H9 (cell line): ENCODE data around the gene MAPK11. TPM values are rescaled to one million over a fixed set of nuclear protein-coding genes. Genes with fewer than 3 reads are reported as not detected.

Experiments used
- DNase-seq: peaks from one replicate; pipeline ENCODE4 v3.0.0-alpha.2; 2017
- H2AFZ ChIP-seq: one replicate; pipeline ENCODE4 v1.6.1; 2013; ENCODE audit warnings: mild to moderate bottlenecking, low read length, control low read depth, moderate library complexity
- H2AK5ac ChIP-seq: 2 replicates; pipeline ENCODE4 v1.6.1; 2013; ENCODE audit warnings: low read length, control low read depth, mixed read lengths; ENCODE audit not compliant: insufficient read length
- H2BK120ac ChIP-seq: one replicate; pipeline ENCODE4 v1.6.1; 2013; ENCODE audit warnings: low read depth, mild to moderate bottlenecking, low read length, control low read depth, inconsistent platforms; ENCODE audit not compliant: poor library complexity, severe bottlenecking
- H2BK12ac ChIP-seq: 2 replicates; pipeline ENCODE4 v1.6.1; 2013; ENCODE audit warnings: low read length, control low read depth, mixed read lengths, low read depth; ENCODE audit not compliant: insufficient read length
- H2BK15ac ChIP-seq: 2 replicates; pipeline ENCODE4 v1.6.1; 2013; ENCODE audit warnings: low read depth, low read length, control low read depth
- H2BK20ac ChIP-seq: one replicate; pipeline ENCODE4 v1.6.1; 2013; ENCODE audit warnings: low read depth, mild to moderate bottlenecking, low read length, control low read depth, inconsistent platforms; ENCODE audit not compliant: poor library complexity, severe bottlenecking
- H2BK5ac ChIP-seq: 2 replicates; pipeline ENCODE4 v1.6.1; 2013; ENCODE audit warnings: low read length, control low read depth, mixed read lengths; ENCODE audit not compliant: insufficient read length
- H3K14ac ChIP-seq: 2 replicates; pipeline ENCODE4 v1.6.1; 2013; ENCODE audit warnings: low read length, control low read depth; ENCODE audit not compliant: insufficient read depth
- H3K18ac ChIP-seq: 2 replicates; pipeline ENCODE4 v1.6.1; 2013; ENCODE audit warnings: low read depth, mild to moderate bottlenecking, mixed read lengths, low read length, control low read depth; ENCODE audit not compliant: insufficient read length
- H3K23ac ChIP-seq: 2 replicates; pipeline ENCODE4 v1.6.1; 2013; ENCODE audit warnings: low read length, control low read depth, mixed read lengths, low read depth; ENCODE audit not compliant: insufficient read length
- H3K23me2 ChIP-seq: 2 replicates; pipeline ENCODE4 v1.6.1; 2013; ENCODE audit warnings: low read depth, mild to moderate bottlenecking, mixed read lengths, low read length, control low read depth; ENCODE audit not compliant: insufficient read length, poor library complexity, severe bottlenecking
- H3K27ac ChIP-seq: 2 replicates; pipeline ENCODE4 v1.5.1; 2013; ENCODE audit warnings: low read length, control low read depth, mixed read lengths, low read depth; ENCODE audit not compliant: insufficient read length
- H3K27me3 ChIP-seq: 2 replicates; pipeline ENCODE4 v1.6.1; 2013; ENCODE audit warnings: low read length, control low read depth, inconsistent platforms; ENCODE audit not compliant: insufficient read depth
- H3K4ac ChIP-seq: 2 replicates; pipeline ENCODE4 v1.6.1; 2013; ENCODE audit warnings: low read depth, mild to moderate bottlenecking, control low read depth, inconsistent platforms, low read length, moderate library complexity
- H3K4me1 ChIP-seq: 2 replicates; pipeline ENCODE4 v1.6.1; 2013; ENCODE audit warnings: low read length, control low read depth, inconsistent platforms; ENCODE audit not compliant: insufficient read depth
- H3K4me2 ChIP-seq: 2 replicates; pipeline ENCODE4 v1.6.1; 2013; ENCODE audit warnings: low read length, control low read depth, mixed read lengths; ENCODE audit not compliant: insufficient read length, insufficient read depth
- H3K56ac ChIP-seq: 2 replicates; pipeline ENCODE4 v1.6.1; 2013; ENCODE audit warnings: low read depth, mild to moderate bottlenecking, mixed read lengths, low read length, control low read depth; ENCODE audit not compliant: insufficient read length
- H3K79me1 ChIP-seq: 2 replicates; pipeline ENCODE4 v1.6.1; 2013; ENCODE audit warnings: low read depth, mild to moderate bottlenecking, moderate library complexity, low read length, control low read depth, inconsistent platforms; ENCODE audit not compliant: insufficient read depth, poor library complexity, severe bottlenecking
- H3K79me2 ChIP-seq: 2 replicates; pipeline ENCODE4 v1.6.1; 2013; ENCODE audit warnings: low read length, control low read depth, inconsistent platforms; ENCODE audit not compliant: insufficient read depth
- H3K9ac ChIP-seq: 2 replicates; pipeline ENCODE4 v1.6.1; 2013; ENCODE audit warnings: low read length, control low read depth, mixed read lengths; ENCODE audit not compliant: insufficient read length; ENCODE audit errors: extremely low read depth
- H3K9me3 ChIP-seq: one replicate; pipeline ENCODE4 v1.6.1; 2013; ENCODE audit warnings: low read depth, low read length, inconsistent platforms; ENCODE audit not compliant: control insufficient read depth
- H3T11ph ChIP-seq: one replicate; pipeline ENCODE4 v1.6.1; 2013; ENCODE audit warnings: mild to moderate bottlenecking, low read length, control low read depth, inconsistent platforms
- H4K20me1 ChIP-seq: one replicate; pipeline ENCODE4 v1.6.1; 2013; ENCODE audit not compliant: control insufficient read depth, insufficient read length, insufficient read depth
- H4K5ac ChIP-seq: 2 replicates; pipeline ENCODE4 v1.6.1; 2013; ENCODE audit warnings: low read depth, mild to moderate bottlenecking, mixed read lengths, low read length, control low read depth; ENCODE audit not compliant: insufficient read length
- H4K8ac ChIP-seq: replicated peaks from 2 replicates; pipeline ENCODE4 v1.6.1; 2013; ENCODE audit warnings: low read length, control low read depth, mixed read lengths, low read depth; ENCODE audit not compliant: insufficient read length
- H4K91ac ChIP-seq: 2 replicates; pipeline ENCODE4 v1.6.1; 2013; ENCODE audit warnings: low read depth, mild to moderate bottlenecking, moderate library complexity, mixed read lengths, low read length, control low read depth; ENCODE audit not compliant: insufficient read length
- H3K27ac Mint-ChIP-seq, 3 experiments: 2 replicates in 2 of 3; 3 replicates in 1 of 3; pipeline ENCODE4 v1.8.0; 2020 to 2021; ENCODE audit warnings: mixed read lengths in 3 of 3, mild to moderate bottlenecking in 1 of 3, moderate library complexity in 1 of 3
- H3K27me3 Mint-ChIP-seq: 2 replicates; pipeline ENCODE4 v1.8.0; 2021; ENCODE audit warnings: low read depth, mild to moderate bottlenecking, moderate library complexity, mixed read lengths
- H3K36me3 Mint-ChIP-seq, 3 experiments: 2 replicates in 2 of 3; 3 replicates in 1 of 3; pipeline ENCODE4 v1.8.0; 2020 to 2021; ENCODE audit warnings: low read depth in 3 of 3, mixed read lengths in 3 of 3; ENCODE audit not compliant: insufficient read depth in 1 of 3
- H3K4me1 Mint-ChIP-seq, 2 experiments: 2 replicates each; pipeline ENCODE4 v1.8.0; 2020; ENCODE audit warnings: mixed read lengths in 2 of 2
- H3K4me3 Mint-ChIP-seq, 2 experiments: 2 replicates in 1 of 2; 3 replicates in 1 of 2; pipeline ENCODE4 v1.8.0; 2020 to 2021; ENCODE audit warnings: mild to moderate bottlenecking in 2 of 2, mixed read lengths in 2 of 2, moderate library complexity in 1 of 2
- H3K9me3 Mint-ChIP-seq, 2 experiments: 2 replicates in 1 of 2; 3 replicates in 1 of 2; pipeline ENCODE4 v1.8.0; 2020; ENCODE audit warnings: mild to moderate bottlenecking in 2 of 2, mixed read lengths in 2 of 2, moderate library complexity in 1 of 2
- CTCF ChIP-seq: fragments of 200-600 bp; sonication (generic); conservative IDR thresholded peaks from 3 replicates; pipeline ENCODE4 v1.8.0; 2021; ENCODE audit warnings: antibody characterized with exemption, mild to moderate bottlenecking
- WGBS: extraction: QIAGEN DNeasy Blood & Tissue Kit; methylation state at CpG from one replicate; pipeline ENCODE4 v1.1.7; 2013; ENCODE audit warnings: missing lambda C conversion rate, low lambda C conversion rate, mixed read lengths; ENCODE audit not compliant: insufficient read length; ENCODE audit errors: extremely low coverage; 5-methylcytosine and 5-hydroxymethylcytosine counted together
- total RNA-seq: library from RNA; stranded (reverse); gene quantifications from 2 replicates; pipeline ENCODE4 v1.2.1, GENCODE V29; 2021

MAPK11 gene
- total RNA-seq, 1 experiment from 2014 or later = 1.5 TPM

GRCh38 chr22:50312371-50312770 is 42.2 kb upstream of the MAPK11 start:
- H3K27ac Mint-ChIP-seq = no peak overlapping the region
- H3K79me1 ChIP-seq = no peaks in the 10 kb centered on the region
- no peak overlapping the region for H3K56ac ChIP-seq
- H3K79me2 ChIP-seq = no peaks in the 10 kb centered on the region
- no peak overlapping the region for H2BK5ac ChIP-seq
- no peak overlapping the region for H2BK120ac ChIP-seq
- H2BK15ac ChIP-seq = no peak overlapping the region
- no peaks in the 10 kb centered on the region for H3K27me3 ChIP-seq
- peaks cover 2% of the 10 kb centered on the region for H4K20me1 ChIP-seq
- H2AK5ac ChIP-seq = no peak overlapping the region
- no peak overlapping the region for H3K4ac ChIP-seq
- no peaks in the 10 kb centered on the region for H3K9me3 ChIP-seq
- no peak overlapping the region for H2AFZ ChIP-seq
- H4K5ac ChIP-seq = no peak overlapping the region
- H3K27ac ChIP-seq = no peak overlapping the region
- H4K91ac ChIP-seq = no peak overlapping the region
- no peak for TF ChIP-seq CTCF
- H3K9ac ChIP-seq = no peak overlapping the region
- peaks cover 7% of the 10 kb centered on the region for H3K27me3 Mint-ChIP-seq
- H4K8ac ChIP-seq = no peak overlapping the region
- no peak overlapping the region for H2BK12ac ChIP-seq
- H3K9me3 Mint-ChIP-seq = no peaks in the 10 kb centered on the region
- H3K4me2 ChIP-seq = no peak overlapping the region
- H3T11ph ChIP-seq = no peak overlapping the region
- no peak overlapping the region for H3K23ac ChIP-seq
- no CpG with 5 or more reads among the region's 12 CpGs for WGBS
- no peak overlapping the region for H2BK20ac ChIP-seq
- H3K4me3 Mint-ChIP-seq = no peak overlapping the region
- no peaks in the 10 kb centered on the region; the same call in 1 of the 2 replicates for H3K4me1 ChIP-seq
- no peak for DNase-seq
- no peak overlapping the region for H3K18ac ChIP-seq
- H3K36me3 Mint-ChIP-seq = no peaks in the 10 kb centered on the region; a peak in 1 of 7 replicates
- no peak overlapping the region for H3K14ac ChIP-seq
- H3K23me2 ChIP-seq = no peaks in the 10 kb centered on the region
- peaks cover 12 to 14% of the 10 kb centered on the region in 2 experiments for H3K4me1 Mint-ChIP-seq
